RKO (cell line): ENCODE results near the gene RPLP2.

ENCODE experiments used
- DNase-seq: peaks from one replicate; pipeline ENCODE4 v3.0.0-alpha.2; 2016; ENCODE audit warnings: low spot score

The RPLP2 gene

GRCh38 chr11:809287-810039, at the start of gene RPLP2:
TSS of gene RPLP2 (plus strand) at chr11:809967. CDS start at chr11:810235, 268 bp downstream.
- peak; percentile 97 for DNase-seq

GRCh38 chr11:760236-760635, 49.5 kb upstream of the RPLP2 start:
- DNase-seq, result no peak

GRCh38 chr11:761526-762108, 48.1 kb upstream of the RPLP2 start:
- no peak for DNase-seq

DNA sequence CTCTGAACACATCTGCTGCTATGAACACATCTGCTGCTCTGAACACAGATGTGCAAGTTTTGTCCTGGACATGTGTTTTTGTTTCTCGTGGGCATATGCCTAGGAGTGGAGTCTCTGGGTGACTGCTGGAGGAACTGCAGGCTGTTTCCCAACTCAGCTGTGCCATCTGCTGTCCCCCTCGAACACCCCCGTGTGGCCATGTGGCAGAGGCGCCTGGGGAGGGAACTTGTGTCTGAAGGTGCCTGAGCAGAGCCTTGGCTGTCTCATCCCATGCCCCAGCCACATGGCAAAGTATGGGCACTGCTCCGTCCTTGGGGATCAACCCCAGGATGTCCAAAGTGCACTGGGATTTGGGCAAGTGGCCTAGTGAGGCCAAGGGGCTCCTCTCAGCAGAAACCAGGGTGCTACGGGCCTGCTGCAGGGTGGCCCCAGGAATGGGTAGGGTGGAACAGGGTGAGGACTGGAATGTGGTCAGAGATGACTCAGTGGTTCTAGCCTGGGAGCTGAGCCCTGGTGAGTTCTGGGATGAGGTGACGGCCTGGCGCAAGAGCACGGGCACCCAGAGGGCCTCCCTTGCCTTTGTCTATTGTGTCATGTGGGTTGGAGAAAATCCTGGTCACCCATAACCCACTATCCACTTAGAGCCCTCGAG, 47.2 kb upstream of the RPLP2 start:
- DNase-seq, result peak; percentile 69

- DNase-seq, result no peak
Observed at GRCh38 chr11:763073-763463, 46.7 kb upstream of the RPLP2 start.

DNA sequence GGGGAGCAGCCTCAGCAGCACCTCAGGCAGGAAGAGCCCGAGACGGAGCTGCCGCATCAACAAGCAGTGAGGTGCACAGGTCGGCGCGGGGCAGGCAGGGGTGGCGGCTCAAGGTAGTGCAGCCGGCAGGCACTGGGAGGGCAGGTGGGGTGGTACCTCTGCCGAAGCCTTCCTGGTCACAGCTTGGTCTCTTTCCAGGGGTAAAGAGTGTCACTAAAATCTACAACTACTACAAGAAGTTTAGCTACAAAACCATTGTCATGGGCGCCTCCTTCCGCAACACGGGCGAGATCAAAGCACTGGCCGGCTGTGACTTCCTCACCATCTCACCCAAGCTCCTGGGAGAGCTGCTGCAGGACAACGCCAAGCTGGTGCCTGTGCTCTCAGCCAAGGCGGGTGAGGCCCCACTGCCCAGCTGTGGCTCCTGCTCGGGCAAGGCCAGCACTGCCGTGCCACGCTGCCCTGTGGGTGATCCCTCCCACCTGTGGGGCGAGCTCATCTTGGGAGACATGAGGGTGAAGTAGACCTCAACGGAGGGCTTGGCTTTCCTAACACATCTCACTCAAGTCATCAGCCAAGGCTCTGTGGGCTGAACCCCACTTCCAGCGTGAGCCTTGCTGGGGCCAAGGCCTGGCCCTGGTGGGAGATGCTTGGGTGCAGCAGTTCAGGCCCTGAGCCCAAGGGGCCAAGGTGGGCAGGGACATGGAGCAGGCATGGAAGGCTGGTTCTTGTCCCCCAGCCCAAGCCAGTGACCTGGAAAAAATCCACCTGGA, 46.0 kb upstream of the RPLP2 start:
- DNase-seq, result no peak

- no peak for DNase-seq
Observed at GRCh38 chr11:764322-765024, 45.3 kb upstream of the RPLP2 start.

DNA sequence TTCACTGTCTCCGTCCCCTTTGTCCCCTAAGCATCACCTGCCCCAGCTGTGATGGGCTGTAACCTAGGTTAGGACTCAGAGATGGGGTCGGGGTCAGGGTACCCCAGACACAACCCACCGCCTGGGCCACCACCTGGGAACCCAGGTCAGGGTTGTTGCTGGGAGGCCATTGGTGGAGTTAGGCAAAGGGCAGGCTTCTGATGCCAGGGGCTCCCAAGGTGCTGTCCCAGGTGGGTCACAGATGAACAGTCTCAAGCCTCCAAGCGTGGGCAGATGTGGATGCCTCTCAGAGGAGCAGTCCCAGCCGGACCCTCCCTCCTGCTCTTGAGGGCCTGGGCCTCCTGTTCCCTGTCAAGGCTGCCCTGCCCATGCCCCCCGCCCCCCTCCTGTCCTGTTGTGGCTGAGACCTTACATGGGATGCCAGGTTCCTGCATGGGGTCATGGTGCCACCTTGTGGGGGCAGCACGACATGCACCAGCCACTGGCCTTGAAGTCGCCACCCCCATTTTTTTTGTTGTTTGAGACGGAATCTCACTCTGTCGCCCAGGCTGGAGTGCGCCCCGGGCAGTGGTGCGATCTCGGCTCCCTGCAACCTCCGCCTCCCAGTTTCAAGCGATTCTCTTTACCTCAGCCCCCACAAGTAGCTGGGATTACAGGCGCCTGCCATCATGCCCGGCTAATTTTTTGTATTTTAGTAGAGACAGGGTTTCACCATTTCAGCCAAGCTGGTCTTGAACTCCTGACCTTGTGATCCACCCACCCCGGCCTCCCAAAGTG, 44.6 kb upstream of the RPLP2 start:
- DNase-seq, result peak; percentile 61

- DNase-seq, result no peak
Observed at GRCh38 chr11:765802-766091, 44.0 kb upstream of the RPLP2 start.

GRCh38 chr11:766106-766935, 43.4 kb upstream of the RPLP2 start:
- no peak for DNase-seq

DNA sequence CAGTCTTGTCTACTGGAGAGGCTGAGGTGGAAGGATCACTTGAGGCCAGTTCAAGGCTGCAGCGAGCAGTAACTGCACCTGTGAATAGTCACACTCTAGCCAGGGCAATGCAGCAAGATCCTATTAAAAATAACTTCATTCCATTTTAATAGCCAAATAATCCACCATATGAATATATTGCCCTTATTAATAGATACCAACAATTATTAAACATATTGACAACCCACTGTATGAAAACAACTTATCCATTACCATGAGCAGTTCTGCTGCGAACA, 42.9 kb upstream of the RPLP2 start:
- DNase-seq, result no peak

DNA sequence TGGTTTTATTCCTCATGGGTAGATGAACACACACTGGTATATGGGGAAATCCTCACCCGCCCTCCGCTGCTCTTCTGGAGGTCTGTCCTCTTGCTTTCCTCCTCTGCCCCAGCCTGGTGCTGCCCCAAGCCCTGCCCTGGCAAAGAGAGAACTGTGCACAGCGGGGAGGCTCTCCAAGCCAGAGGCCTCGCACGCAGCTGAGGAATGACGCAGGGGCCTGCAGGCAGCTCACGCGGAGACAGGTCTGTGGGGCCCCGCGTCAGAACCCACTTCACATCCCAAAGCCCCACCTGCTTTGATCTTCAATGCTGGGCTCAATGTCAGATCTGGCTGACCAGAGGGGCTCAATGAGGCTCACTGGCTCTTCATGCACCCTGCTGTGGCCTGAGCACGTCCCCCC, 42.5 kb upstream of the RPLP2 start:
- DNase-seq, result no peak

DNA sequence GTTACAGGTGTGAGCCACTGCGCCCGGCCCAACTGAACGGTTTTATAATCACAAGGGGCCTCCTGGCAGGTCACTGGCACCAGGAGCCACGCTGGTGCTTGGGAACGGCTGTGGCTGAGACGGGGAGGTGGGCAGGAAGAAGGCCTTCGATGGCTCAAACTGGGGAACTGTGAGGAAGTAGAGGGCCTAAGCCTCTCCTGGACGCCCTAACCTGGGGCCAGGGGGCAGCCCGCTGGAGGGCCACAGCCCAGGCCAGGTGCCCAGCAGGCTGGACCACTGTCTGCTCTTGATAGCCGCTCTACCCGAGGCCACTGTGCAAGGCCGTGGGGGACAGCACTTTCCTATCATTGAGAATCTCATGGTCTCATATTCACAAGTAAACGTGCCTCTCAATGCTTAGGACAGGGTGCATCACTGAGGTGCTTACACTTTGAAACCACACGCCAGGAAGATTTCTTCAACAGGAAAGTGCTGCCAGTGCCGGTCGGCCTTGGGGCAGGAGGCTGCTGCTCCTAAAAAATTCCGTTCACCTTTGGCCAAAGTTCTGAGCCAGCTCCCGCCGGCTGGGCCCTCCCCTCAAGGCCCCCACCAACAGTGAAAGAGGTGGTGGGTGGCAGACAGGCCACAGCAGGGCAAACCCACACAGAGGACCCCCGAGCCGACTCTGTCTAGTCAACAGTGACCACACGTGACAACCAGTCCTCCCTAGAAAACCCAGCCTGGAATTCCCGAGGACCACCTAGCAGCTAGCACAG, 39.7 kb upstream of the RPLP2 start:
- DNase-seq, result no peak

GRCh38 chr11:770642-771616, 38.8 kb upstream of the RPLP2 start:
- DNase-seq, result no peak

DNA sequence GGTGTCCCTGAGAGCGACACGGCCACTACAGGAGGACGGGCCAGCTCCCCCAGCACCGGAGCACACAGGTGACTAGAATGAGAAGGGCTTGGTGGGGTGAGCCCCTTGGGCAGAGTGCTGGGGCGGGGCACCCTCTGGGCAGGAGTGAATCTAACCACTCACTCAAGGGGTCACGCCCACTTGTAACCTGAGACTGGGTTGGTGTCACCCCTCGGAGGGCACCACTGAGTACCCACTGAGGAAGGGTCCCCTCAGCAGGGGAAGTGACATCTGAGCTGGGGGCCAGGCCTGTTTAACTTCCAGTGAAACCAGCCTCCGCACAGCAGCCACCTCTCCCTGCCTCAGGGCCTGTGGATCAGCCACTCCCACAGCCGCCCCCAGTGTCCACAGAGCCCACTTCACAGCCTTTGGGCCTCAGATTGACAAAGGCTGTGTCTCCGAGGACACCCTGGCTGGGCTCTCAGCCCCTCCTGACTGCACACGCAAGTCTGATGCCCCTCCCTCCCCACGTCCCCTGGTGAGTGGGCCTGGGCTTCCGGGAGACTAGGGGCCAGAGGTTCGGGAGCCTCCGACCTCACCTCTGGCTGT, 38.1 kb upstream of the RPLP2 start:
- DNase-seq, result no peak

- no peak for DNase-seq
Observed at GRCh38 chr11:772429-773390, 37.1 kb upstream of the RPLP2 start.

- no peak for DNase-seq
Observed at GRCh38 chr11:773425-773824, 36.3 kb upstream of the RPLP2 start.
